Heart left ventricle (tissue), 16 donors: ENCODE data around the gene BEST1. TPM values are rescaled to one million over a fixed set of nuclear protein-coding genes. Genes with fewer than 3 reads are reported as not detected.

ENCODE experiments used
- ATAC-seq, 4 donors: fragments of 200-7000 bp; cut with Tn5 transposase; one replicate each; pipeline ENCODE4 v1.9.1; 2020 to 2022; ENCODE audit warnings: moderate library complexity in 4 of 4, mild to moderate bottlenecking in 3 of 4, moderate number of reproducible peaks in 1 of 4
- DNase-seq, 5 donors: peaks; one replicate each; pipeline ENCODE4 v3.0.0-alpha.2; 2020
- H3K27ac ChIP-seq, 12 donors: fragments of 200-600 bp; sonication (generic) in 4 of 12; one replicate each; pipeline versions ENCODE4 v1.5.0 to v1.8.0; 2016 to 2022; ENCODE audit warnings: mild to moderate bottlenecking in 2 of 12
- H3K27me3 ChIP-seq, 9 donors: fragments of 200-600 bp; sonication (generic) in 2 of 9; one replicate each; pipeline versions ENCODE4 v1.5.1 to v1.8.0; 2016 to 2022; ENCODE audit warnings: mild to moderate bottlenecking in 3 of 9
- H3K36me3 ChIP-seq, 9 donors: fragments of 200-600 bp; sonication (generic) in 2 of 9; one replicate each; pipeline versions ENCODE4 v1.5.0 to v1.8.0; 2018 to 2022; ENCODE audit warnings: mild to moderate bottlenecking in 2 of 9
- H3K4me1 ChIP-seq, 12 donors: fragments of 200-600 bp; sonication (generic) in 4 of 12; one replicate each; pipeline versions ENCODE4 v1.5.0 to v1.8.0; 2016 to 2022; ENCODE audit warnings: mild to moderate bottlenecking in 3 of 12
- H3K4me3 ChIP-seq, 12 donors: fragments of 200-600 bp; sonication (generic) in 4 of 12; one replicate each; pipeline versions ENCODE4 v1.5.0 to v1.8.0; 2017 to 2022; ENCODE audit warnings: mild to moderate bottlenecking in 9 of 12, moderate library complexity in 4 of 12
- H3K9me3 ChIP-seq, 12 donors: fragments of 200-600 bp; sonication (generic) in 4 of 12; one replicate each; pipeline versions ENCODE4 v1.5.0 to v1.8.0; 2016 to 2022; ENCODE audit warnings: mild to moderate bottlenecking in 1 of 12
- CTCF ChIP-seq, 12 donors: fragments of 200-600 bp; sonication (generic) in 4 of 12; IDR thresholded peaks; one replicate each; pipeline versions ENCODE4 v1.5.0 to v1.8.0; 2018 to 2022; ENCODE audit warnings: antibody characterized with exemption in 12 of 12, mild to moderate bottlenecking in 5 of 12
- POLR2A ChIP-seq, 2 donors: fragments of 450-650 bp; IDR thresholded peaks; one replicate each; pipeline ENCODE4 v1.6.1; 2017; ENCODE audit warnings: antibody characterized with exemption in 2 of 2, mild to moderate bottlenecking in 2 of 2, moderate library complexity in 2 of 2
- WGBS, 4 donors: extraction: QIAGEN DNeasy Blood & Tissue Kit in 2 of 4; methylation state at CpG; one replicate each; pipeline versions ENCODE4 v1.1.5 to v1.1.7; 2013 to 2018; 5-methylcytosine and 5-hydroxymethylcytosine counted together
- intact Hi-C, 10 donors: fragments of 100-400 bp; cut with DNase I; formaldehyde crosslinking; loops; one replicate each; pipeline versions ENCODE4 v1.11.1 to v1.14.2; 2022
- polyA plus RNA-seq, 2 donors: library from polyadenylated mRNA; stranded (reverse); fragments of 200-250 nt; gene quantifications; one replicate each; pipeline ENCODE4 v1.2.3, GENCODE V29; 2013
- total RNA-seq, 9 donors: library from RNA; depleted of rRNA in 2 of 9; stranded (reverse); fragments of >200 nt in 2 of 9; fragmentation: NEBNext Ultra II Directional in 3 of 9; extraction: Animal tissue kit (Norgen Biotek cat#: 25700) in 3 of 9; gene quantifications; one replicate each; pipeline versions ENCODE4 v1.1.0 to v1.2.4, GENCODE V29; 2016 to 2023
- donor health status: ischemic (EF 13 %, LVEDD 7.1; RV severe dilation, severe dysfunction).
- donor health status: healthy with polysubstance abuse.
- donor health status: DM: no; HTN: yes; CAD: no.
- donor health status: DM: no; HTN: no; CAD: no.
- donor health status: ischemic (EF 25% LVEDD 6.9; RV normal size, moderate dysfunction).
- donor health status: ischemic (EF 25% LVEDD 5.7; RV mildly dilated, moderate dysfunction).
- donor health status: healthy.
- donor health status: DM: yes; HTN: yes; CAD: no.
- donor health status: ischemic (EF 35%, LVEDD 5.7; RV mildly dilated, moderate dysfunction).
- donor health status: nonischemic (EF 11% LVEDD 7.7; RV severe dilation, severe dysfunction).
- donor health status: DM: yes; HTN: yes; CAD: no.
- donor health status: PGD.
- donor health status: ischemic (EF 29% LVEDD 5.4; RV normal size, mild dysfunction).
- donor health status: nonischemic (EF 23%, LVEDD 6.1; RV moderate dilation, normal function).

Gene BEST1
- total and polyA plus RNA-seq, 11 donors: 0.64 to 4.4 (median 1.2) TPM

GRCh38 chr11:61916737-61917333, 33.3 kb upstream of the BEST1 start:
- Histone ChIP-seq H3K36me3 (no peaks in the 10 kb centered on the region), H3K9me3 (no peaks in the 10 kb centered on the region), H3K4me3 (peak overlapping the region; percentile 37 to 85 (median 68)), H3K4me1 (peaks cover 0 to 68% (median 27%) of the 10 kb centered on the region in 12 donors), H3K27ac (peak overlapping the region; percentile 26 to 92 (median 78)), H3K27me3 (peaks cover 0 to 5% (median 0%) of the 10 kb centered on the region in 9 donors)
- DNase-seq: peak in 1 of 5 donors; percentile 30
- no peak for ATAC-seq
- 6 to 16% (median 7%) methylated on average over 20 to 32 of the region's 32 CpGs for WGBS, 4 donors
- TF ChIP-seq CTCF (IDR thresholded peaks at IDR 0.05) (no peak), POLR2A (IDR thresholded peaks at IDR 0.05) (no peak)
- intact Hi-C loops: no loop called here

GRCh38 chr11:61917334-61918109, 32.6 kb upstream of the BEST1 start, which contains the start of gene RAB3IL1:
Gene RAB3IL1 (minus strand): TSS chr11:61917566. CDS start chr11:61917367, 199 bp downstream.
- peak in 1 of 2 donors; percentile 48 for TF ChIP-seq POLR2A (IDR thresholded peaks at IDR 0.05)
- no peak for TF ChIP-seq CTCF (IDR thresholded peaks at IDR 0.05)
- DNase-seq (peak; percentile 78 to 88 (median 79)), ATAC-seq (peak; percentile 26 to 88 (median 82))
- WGBS, 4 donors: 2 to 4% (median 3%) methylated on average over 39 to 74 of the region's 74 CpGs
- Histone ChIP-seq H3K27me3 (peaks cover 0 to 5% (median 0%) of the 10 kb centered on the region in 9 donors), H3K27ac (peak within 1 kb of the TSS; percentile 26 to 92 (median 78)), H3K4me3 (peak within 1 kb of the TSS; percentile 37 to 85 (median 68)), H3K36me3 (no peaks in the 10 kb centered on the region), H3K4me1 (peaks cover 0 to 68% (median 27%) of the 10 kb centered on the region in 12 donors), H3K9me3 (no peaks in the 10 kb centered on the region)
- intact Hi-C loops: no loop called here

GRCh38 chr11:61918251-61918937, 31.8 kb upstream of the BEST1 start:
- no peak for TF ChIP-seq POLR2A (IDR thresholded peaks at IDR 0.05)
- no peak for TF ChIP-seq CTCF (IDR thresholded peaks at IDR 0.05)
- 79 to 88% (median 83%) methylated on average over 11 to 14 of the region's 14 CpGs for WGBS, 4 donors
- H3K27ac ChIP-seq: peak overlapping the region in 11 of 12 donors; percentile 62 to 92 (median 78)
- intact Hi-C loops: no loop called here
- no peak for ATAC-seq
- peaks cover 0 to 5% (median 0%) of the 10 kb centered on the region in 9 donors for H3K27me3 ChIP-seq
- peak overlapping the region in 8 of 12 donors; percentile 57 to 85 (median 72) for H3K4me3 ChIP-seq
- DNase-seq: no peak
- H3K36me3 ChIP-seq: no peaks in the 10 kb centered on the region
- peaks cover 2 to 69% (median 35%) of the 10 kb centered on the region in 12 donors for H3K4me1 ChIP-seq
- H3K9me3 ChIP-seq: no peaks in the 10 kb centered on the region
